GM21737 (cell line): ENCODE results near the gene ADRA2B.
"Not testable (repeated sequence)": the region's sequence is repeated elsewhere in the genome, so short reads cannot be mapped to it uniquely, and the experiment has no call there.

ENCODE experiments used
- ATAC-seq: cut with Tn5 transposase; IDR thresholded peaks from one replicate; pipeline ENCODE4 v1.9.1; 2021; ENCODE audit warnings: mild to moderate bottlenecking, moderate library complexity; ENCODE audit not compliant: unreplicated experiment

The ADRA2B gene

DNA sequence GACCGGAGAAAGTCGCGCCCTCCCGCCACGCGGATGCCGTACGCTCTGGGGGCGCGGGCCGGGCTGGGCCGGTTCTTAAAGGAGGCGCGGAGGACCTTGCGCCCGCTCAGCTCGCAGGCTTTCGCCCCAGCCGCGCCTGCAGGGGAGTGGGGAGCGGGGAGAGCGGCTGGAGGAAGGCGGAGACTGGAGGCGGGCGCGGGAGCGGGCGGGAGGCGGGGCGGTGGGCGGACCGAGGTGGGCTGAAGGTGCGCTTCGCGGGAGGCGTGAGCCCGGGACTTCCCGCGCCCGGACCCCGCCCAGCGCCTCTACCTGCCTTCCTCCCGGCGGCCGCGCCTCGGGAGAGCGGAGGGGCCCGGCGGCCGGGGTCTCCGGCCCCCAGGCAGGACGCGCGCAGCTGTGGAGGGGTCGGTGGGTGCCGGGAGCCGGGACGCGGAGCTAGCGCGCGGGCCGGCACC is at the start of gene ADRA2B:
Gene ADRA2B (minus strand): TSS at position 148 of the 455 bp plus-strand sequence. CDS start 422 bp downstream, outside the sequence.
- peak; percentile 36 for ATAC-seq

GRCh38 chr2:96164459-96165184 is 48.3 kb upstream of the ADRA2B start:
- peak; percentile 50 for ATAC-seq

DNA sequence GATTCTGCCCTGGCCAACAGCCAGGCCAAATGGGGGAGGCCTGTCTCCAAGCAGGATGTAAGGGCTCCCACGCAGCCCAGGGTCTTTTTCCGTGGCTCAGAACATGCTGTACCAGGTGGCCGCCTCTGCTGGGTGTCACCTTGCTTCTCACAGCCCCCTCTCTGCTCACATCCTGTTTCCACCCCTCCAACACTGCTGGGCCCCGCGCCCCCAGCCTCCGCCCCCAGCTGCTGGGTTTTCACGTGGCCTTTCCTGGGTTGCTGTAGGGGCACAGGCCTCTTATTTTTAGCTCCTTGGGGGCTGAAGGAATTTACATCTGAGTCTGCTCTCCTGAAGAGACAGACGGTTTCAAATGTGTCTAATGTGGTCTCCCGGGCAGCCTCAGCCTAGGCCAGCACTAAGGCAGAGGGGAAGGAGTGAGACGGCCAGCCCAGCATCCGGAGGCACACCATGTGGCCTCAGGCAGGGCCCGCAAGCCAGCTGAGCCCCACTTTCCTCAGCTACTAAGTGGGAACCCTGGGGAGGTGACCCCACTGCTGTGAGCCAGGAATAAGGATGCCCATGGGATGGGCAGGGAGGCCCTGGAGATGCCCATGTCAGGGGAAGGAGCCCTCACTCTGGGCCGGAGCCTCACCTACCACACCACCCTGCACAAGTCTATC is 47.5 kb upstream of the ADRA2B start:
- ATAC-seq: peak; percentile 54

DNA sequence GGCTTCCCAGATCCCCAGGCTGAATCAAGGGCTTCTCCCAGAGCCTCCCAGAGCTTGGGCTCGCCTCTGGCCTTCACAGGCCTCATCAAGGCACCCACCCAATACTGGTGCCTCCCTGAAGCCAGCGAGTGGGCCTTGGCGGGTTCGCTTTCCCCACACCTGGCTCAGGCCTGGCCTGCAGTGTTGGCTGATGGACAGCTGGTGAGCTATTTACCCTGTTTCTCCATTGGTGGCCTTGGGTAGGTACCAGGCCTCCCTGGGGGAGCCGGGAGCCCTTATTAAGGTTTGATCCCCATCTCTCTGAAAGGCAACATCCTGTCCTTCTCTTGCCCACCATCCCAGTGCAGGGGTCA is 47.0 kb upstream of the ADRA2B start:
- no peak for ATAC-seq

DNA sequence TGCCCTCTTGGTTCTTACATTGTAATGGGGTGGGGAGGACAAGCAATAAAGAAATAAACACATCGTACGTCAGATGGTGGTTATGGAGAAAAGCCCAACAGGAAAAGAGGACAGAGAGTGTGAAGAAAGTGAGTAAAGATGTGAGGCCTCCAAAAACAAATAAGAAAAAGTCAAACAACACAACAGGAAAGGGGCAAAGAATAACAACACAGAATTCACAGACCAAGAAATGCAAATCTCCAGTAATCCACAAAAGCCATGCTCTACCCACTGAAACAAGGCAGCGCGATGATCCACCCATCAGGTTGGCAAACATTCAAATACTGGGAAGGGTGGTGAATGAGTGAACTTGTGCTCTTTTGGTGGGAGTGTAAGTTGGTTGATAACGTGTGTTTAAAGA is 45.5 kb upstream of the ADRA2B start:
- ATAC-seq: no peak

GRCh38 chr2:96160366-96160765 is 44.0 kb upstream of the ADRA2B start:
- not testable (repeated sequence) for ATAC-seq

DNA sequence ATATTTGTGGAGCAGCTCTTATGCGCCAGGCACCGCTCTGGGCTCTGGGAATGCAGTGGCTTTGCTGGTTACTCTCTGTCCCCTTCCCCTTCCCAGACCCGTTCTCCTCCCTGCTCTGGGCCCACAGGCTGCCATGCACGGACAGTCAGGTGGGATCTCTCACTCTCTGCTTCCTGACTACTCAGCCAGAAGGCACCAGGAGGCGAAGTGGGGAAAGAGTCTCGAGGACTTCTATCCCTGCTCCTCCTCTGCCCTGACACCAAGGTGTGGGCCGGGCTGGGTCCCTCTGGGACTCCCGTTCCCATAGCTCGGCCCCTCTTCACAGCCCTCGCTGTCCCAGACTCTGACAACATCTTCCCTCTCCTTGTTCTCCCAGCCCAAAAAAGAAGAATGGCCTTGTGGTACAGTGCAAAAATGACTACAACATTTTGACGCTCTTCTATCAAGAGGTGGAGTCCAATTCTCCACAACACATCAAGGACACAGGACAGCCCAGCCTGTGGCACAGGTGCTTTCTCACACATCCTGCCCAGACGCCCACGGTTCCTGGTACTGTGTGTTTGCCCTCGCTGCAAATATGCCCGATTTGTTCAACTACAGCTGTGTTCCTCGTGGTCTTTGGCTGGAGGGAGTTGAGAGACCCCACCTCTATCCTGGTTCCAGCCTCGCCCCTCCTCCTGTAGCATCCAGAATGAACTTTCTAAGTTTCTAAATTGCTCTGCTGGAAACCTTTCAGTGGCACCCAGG is 42.9 kb upstream of the ADRA2B start:
- no peak for ATAC-seq

- no peak for ATAC-seq
Observed at GRCh38 chr2:96158554-96158940, 42.2 kb upstream of the ADRA2B start.

- peak; percentile 55 for ATAC-seq
Observed at GRCh38 chr2:96157649-96158553, 41.5 kb upstream of the ADRA2B start.

DNA sequence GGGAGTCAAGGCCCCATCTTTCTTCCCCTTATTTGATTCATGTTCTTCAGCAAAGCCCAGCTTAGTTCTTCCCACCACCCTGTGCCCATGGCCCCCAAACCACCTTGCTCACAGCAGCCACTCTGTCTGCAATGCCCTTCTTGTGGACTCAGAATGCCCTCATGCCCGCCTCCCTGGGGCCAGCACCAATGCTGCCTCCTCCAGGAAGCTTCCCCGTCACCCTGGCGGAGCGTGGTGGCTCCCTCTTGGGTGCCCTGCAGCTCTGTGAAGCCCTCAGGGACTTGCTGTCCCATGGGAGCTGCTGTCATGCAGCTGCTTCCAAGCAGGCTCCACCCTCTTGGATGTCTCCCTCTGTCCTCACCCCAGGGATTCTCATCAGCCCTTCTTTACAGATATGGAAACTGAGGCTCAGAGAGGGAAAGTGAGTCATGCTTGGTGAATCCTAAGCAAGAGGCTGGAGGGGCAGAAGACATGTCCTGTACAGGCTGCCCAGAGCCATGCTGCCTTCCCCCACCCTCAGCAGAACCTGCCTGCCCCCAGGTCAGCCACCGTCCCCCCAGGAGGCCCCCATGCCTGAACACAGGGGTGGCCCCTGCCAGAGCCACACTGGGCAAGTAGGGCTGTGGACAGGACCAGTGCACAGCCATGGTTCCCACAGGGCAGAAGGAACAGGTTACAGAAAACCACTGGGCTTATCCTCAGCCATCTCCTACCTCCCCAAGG is 40.7 kb upstream of the ADRA2B start:
- peak; percentile 42 for ATAC-seq

DNA sequence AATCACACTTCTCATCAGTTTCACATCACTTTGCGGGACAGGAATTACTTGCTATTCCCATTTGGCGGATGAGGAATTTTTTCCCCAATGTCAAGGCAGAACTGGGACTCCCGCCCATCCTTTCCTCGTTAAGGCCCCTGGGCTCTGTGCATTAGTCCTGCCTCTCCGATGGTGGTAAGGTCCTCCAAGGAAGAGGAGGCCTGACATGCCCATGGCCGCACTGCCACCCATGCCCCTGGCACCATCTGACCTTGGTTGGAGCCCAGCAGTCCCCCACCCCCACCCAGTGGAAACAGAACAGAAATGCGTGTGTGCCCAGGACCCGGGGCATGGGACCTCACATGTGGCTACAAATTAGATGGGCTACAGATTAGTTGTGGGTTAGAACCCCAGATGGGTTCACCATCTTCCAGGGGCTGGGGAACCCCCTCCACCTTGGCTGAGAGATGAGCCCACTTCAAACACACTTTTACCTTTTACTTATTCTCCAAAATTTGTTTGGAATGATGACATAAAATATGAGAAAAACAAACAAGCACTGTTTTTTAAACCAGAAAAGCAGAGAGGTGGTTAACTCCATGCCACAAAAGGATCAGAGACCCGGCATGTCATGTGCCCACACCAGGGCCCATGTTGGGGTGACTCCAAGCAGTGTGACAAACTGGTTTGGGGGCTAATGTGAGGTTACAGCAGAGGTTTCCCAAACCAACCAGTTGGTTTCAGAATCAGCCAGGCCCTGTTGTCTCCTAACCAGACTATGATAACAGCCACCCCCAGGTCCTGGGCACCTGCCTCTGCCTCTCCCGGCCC is 39.8 kb upstream of the ADRA2B start:
- ATAC-seq: peak; percentile 3

DNA sequence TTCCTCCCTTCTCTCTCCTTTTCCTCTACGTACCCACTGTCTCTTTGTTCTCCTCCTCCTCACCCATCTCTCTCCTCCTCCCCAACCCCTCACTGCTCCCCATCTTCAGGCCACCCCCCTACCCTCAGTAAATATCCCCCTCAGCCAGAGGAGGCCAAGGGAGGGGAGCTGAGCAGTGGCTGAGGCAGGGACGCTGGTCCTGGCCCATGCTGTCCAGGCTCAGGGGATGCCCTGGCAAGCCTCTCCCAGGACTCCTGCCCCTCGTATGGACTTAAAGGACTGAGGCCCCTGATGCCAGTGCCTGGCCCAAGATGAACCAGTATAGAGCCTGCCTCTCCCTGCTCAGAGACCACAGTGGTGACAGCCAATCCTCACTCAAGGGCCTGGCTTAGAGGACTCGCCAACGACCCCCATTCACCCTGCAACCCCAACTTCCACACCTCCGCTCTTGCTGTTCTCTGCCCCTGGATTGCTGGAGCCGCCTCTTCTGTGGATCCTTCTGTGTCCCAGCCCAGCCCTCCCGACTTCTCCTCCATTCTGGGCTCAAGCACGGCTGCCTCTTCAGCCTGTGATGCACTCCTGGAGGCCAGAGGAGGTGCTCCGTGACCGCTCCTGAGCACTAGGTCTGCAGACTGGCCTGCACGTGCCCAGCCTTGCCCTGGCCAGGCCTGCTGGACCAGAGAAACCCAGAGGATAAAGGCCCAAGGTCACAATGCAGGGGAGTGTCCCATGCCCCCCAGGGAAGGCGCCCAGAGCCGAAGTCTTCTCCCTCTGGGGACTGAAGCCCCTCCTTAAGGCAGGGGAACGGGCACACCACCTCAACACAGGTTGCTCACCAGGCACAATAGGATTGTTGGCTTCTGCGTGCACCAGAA is 38.4 kb upstream of the ADRA2B start:
- no peak for ATAC-seq

DNA sequence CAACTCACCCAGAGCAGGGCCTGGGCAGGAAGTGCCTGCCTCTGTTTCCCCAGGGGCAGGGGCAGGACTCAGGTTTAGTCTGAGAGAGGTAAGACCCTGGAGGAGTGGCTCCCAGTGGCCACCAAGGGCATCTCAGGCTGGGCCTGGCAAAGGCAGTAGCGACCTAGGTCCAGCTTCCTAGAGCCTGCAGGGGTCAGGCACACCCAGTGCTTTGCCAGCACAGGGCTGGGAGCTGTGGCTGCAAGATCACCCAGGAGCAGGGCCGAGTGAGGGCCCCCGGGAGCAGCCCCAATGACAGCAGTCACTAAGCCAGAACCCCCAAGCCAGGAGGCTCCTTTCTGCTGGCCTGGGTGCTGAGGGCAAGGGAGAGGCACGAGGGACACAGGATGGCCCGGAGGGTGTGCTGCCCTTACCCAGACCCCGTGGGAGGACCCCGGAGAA is 37.6 kb upstream of the ADRA2B start:
- ATAC-seq: no peak

DNA sequence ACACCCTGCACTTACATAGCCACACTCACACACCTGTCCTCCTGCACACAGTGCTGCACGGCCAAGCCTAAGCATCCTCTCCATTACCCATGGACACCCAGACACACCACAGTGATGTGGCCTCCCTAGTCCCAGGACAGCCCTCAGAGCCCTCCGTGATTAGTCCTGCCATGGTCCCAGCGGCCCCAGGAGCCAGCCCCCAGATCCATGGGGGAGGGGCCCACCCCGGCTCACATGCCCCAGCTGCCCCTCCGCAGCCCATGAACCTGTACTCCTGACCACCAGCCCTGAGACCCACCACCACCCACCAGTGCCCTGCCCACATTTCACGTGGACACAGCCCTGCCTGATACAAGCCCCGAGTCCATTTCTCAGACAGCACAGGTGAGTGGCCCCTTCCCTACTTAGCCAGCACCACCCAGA is 36.9 kb upstream of the ADRA2B start:
- no peak for ATAC-seq

- no peak for ATAC-seq
Observed at GRCh38 chr2:96152304-96153161, 36.2 kb upstream of the ADRA2B start.

- no peak for ATAC-seq
Observed at GRCh38 chr2:96151595-96152303, 35.4 kb upstream of the ADRA2B start.
